GM23338 (cell line): ENCODE data around the gene MYO16.

ENCODE experiments used
- CTCF ChIP-seq, 2 experiments: fragments of 200-600 bp in 1 of 2; sonication (generic) in 1 of 2; conservative IDR thresholded peaks; 2 replicates each; pipeline versions ENCODE4 v1.5.1 to v1.6.1; 2016 to 2017; ENCODE audit warnings: antibody characterized with exemption in 2 of 2, low read depth in 2 of 2, mild to moderate bottlenecking in 2 of 2, moderate library complexity in 1 of 2
- EZH2 ChIP-seq: fragments of 200-600 bp; sonication (generic); IDR thresholded peaks from one replicate; pipeline ENCODE4 v1.8.0; 2017; ENCODE audit warnings: antibody characterized with exemption, mild to moderate bottlenecking, low read depth; ENCODE audit not compliant: unreplicated experiment

GRCh38 chr13:108597943-108598342, 31.5 kb upstream of the MYO16 start:
- TF ChIP-seq CTCF (conservative IDR thresholded peaks at IDR 0.05; ENCODE audit: low read depth in 2 of 2) (no peak), EZH2 (no peak)
